Activated CD4-positive, alpha-beta T cell treated with anti-CD3 and anti-CD28 coated beads, Interleukin-2, amount 10 ng/mL, durations not matched to agents 7 days and 5 days (primary cell): ENCODE data around the gene ABCA8. TPM values are rescaled to one million over a fixed set of nuclear protein-coding genes. Genes with fewer than 3 reads are reported as not detected.

Experiments
- CTCF ChIA-PET: fragments of 350-600 bp; sonication (Branson Sonifier 250); formaldehyde crosslinking; loops from one replicate; lab custom pipeline; 2021; ENCODE audit warnings: antibody characterized with exemption; lab: Charles Lee
- POLR2A ChIA-PET: fragments of 350-600 bp; sonication (Branson Sonifier 250); formaldehyde crosslinking; loops from one replicate; lab custom pipeline; 2021; ENCODE audit warnings: antibody characterized with exemption; lab: Charles Lee
- DNase-seq: peaks from one replicate; pipeline ENCODE4 v3.0.0-alpha.2; 2020
- H3K27ac Mint-ChIP-seq: one replicate; pipeline ENCODE4 v1.8.0; 2021; ENCODE audit warnings: mild to moderate bottlenecking, moderate library complexity, mixed read lengths
- H3K27me3 Mint-ChIP-seq: one replicate; pipeline ENCODE4 v1.8.0; 2021; ENCODE audit warnings: mixed read lengths
- H3K36me3 Mint-ChIP-seq: one replicate; pipeline ENCODE4 v1.8.0; 2021; ENCODE audit warnings: low read depth, mixed read lengths
- H3K4me1 Mint-ChIP-seq: one replicate; pipeline ENCODE4 v1.8.0; 2021; ENCODE audit warnings: mixed read lengths
- H3K4me3 Mint-ChIP-seq: one replicate; pipeline ENCODE4 v1.8.0; 2021; ENCODE audit warnings: mild to moderate bottlenecking, moderate library complexity, mixed read lengths
- H3K9me3 Mint-ChIP-seq: one replicate; pipeline ENCODE4 v1.8.0; 2021; ENCODE audit warnings: mixed read lengths
- total RNA-seq, 2 experiments: library from RNA; stranded (reverse); gene quantifications; one replicate each; pipeline ENCODE4 v1.2.3, GENCODE V29; 2021

The ABCA8 gene
- total RNA-seq, 2 experiments from 2014 or later: not detected

DNA sequence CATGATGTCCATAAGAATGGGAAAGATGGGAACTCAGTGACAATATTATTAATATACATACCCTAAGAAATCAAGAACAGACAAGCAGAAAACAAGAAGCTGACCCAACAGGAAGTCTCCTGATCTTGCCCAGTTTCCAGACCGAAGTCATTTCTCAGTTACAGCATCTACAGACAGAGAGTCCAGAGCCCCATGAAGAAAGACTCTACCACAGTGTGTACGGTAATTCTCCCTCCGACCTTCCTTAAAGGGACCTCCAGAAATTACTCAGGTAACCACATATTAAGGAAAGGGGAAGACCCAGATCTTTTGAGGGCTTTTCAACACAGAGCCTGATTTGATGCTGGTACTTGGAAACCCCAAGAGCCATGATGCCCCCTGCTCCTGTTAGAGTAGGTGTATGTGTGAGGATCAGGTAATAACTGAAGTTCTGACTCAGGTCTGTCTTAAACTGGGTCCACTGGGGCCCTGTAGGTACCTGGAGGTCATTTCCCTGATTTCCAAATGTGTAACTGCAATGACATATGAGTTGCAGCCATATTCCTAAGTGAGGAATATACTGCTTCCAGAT, 132.4 kb downstream of the ABCA8 start:
- DNase-seq: no peak
- Mint-ChIP-seq H3K36me3 (no peaks in the 10 kb centered on the region), H3K9me3 (no peaks in the 10 kb centered on the region), H3K27ac (no peak overlapping the region), H3K27me3 (no peaks in the 10 kb centered on the region), H3K4me3 (no peak overlapping the region), H3K4me1 (no peaks in the 10 kb centered on the region)
- ChIA-PET CTCF (no interaction called here), POLR2A (no interaction called here)

- H3K36me3 Mint-ChIP-seq: no peaks in the 10 kb centered on the region
- POLR2A ChIA-PET: no interaction called here
- H3K27me3 Mint-ChIP-seq: no peaks in the 10 kb centered on the region
These were observed 133.1 kb downstream of the ABCA8 start for GRCh38 chr17:68821860-68822696.

GRCh38 chr17:68820825-68821481, 134.2 kb downstream of the ABCA8 start:
- Mint-ChIP-seq H3K27me3 (no peaks in the 10 kb centered on the region), H3K36me3 (no peaks in the 10 kb centered on the region), H3K9me3 (no peaks in the 10 kb centered on the region), H3K27ac (no peak overlapping the region), H3K4me1 (no peaks in the 10 kb centered on the region), H3K4me3 (no peak overlapping the region)
- POLR2A ChIA-PET: no interaction called here
- CTCF ChIA-PET: no interaction called here
- DNase-seq: no peak

More at GRCh38 chr17:68821860-68822696, 133.1 kb downstream of the ABCA8 start:
- H3K4me1 Mint-ChIP-seq: no peaks in the 10 kb centered on the region
- H3K27ac Mint-ChIP-seq: no peak overlapping the region
- CTCF ChIA-PET: no interaction called here
- no peak for DNase-seq
- no peaks in the 10 kb centered on the region for H3K9me3 Mint-ChIP-seq
- H3K4me3 Mint-ChIP-seq: no peak overlapping the region

- Mint-ChIP-seq H3K4me3 (no peak overlapping the region), H3K27me3 (no peaks in the 10 kb centered on the region), H3K9me3 (no peaks in the 10 kb centered on the region), H3K27ac (no peak overlapping the region), H3K36me3 (no peaks in the 10 kb centered on the region), H3K4me1 (no peaks in the 10 kb centered on the region)
- no peak for DNase-seq
- ChIA-PET POLR2A (no interaction called here), CTCF (no interaction called here)
These were observed 134.7 kb downstream of the ABCA8 start for GRCh38 chr17:68820476-68820824.

GRCh38 chr17:68819465-68819864, 135.7 kb downstream of the ABCA8 start:
- POLR2A ChIA-PET: no interaction called here
- CTCF ChIA-PET: no interaction called here

More at GRCh38 chr17:68819465-68819864, 135.7 kb downstream of the ABCA8 start:
- no peak overlapping the region for H3K4me3 Mint-ChIP-seq
- no peaks in the 10 kb centered on the region for H3K36me3 Mint-ChIP-seq
- H3K4me1 Mint-ChIP-seq: no peaks in the 10 kb centered on the region
- H3K27ac Mint-ChIP-seq: no peak overlapping the region
- no peaks in the 10 kb centered on the region for H3K27me3 Mint-ChIP-seq
- no peak for DNase-seq
- no peaks in the 10 kb centered on the region for H3K9me3 Mint-ChIP-seq

Other genes starting within 250 kb of the ABCA8 start
- under 1 TPM; 0.08 to 0.22 TPM for gene ABCA9, start 105.5 kb upstream of the ABCA8 start, total RNA-seq
- under 1 TPM; 0.19 to 0.35 TPM for gene ABCA6, start 186.5 kb upstream of the ABCA8 start, total RNA-seq